ENCODE results near the gene CMTM3.
A peak's percentile ranks its signal among the peaks of the same experiment; 100 is the strongest.
"Not testable (repeated sequence)": the region's sequence is repeated elsewhere in the genome, so short reads cannot be mapped to it uniquely, and the experiment has no call there.

Gene CMTM3

GRCh38 chr16:66580605-66581209, 23.8 kb upstream of the CMTM3 start:
- peak; percentile 17 for DNase-seq

DNA sequence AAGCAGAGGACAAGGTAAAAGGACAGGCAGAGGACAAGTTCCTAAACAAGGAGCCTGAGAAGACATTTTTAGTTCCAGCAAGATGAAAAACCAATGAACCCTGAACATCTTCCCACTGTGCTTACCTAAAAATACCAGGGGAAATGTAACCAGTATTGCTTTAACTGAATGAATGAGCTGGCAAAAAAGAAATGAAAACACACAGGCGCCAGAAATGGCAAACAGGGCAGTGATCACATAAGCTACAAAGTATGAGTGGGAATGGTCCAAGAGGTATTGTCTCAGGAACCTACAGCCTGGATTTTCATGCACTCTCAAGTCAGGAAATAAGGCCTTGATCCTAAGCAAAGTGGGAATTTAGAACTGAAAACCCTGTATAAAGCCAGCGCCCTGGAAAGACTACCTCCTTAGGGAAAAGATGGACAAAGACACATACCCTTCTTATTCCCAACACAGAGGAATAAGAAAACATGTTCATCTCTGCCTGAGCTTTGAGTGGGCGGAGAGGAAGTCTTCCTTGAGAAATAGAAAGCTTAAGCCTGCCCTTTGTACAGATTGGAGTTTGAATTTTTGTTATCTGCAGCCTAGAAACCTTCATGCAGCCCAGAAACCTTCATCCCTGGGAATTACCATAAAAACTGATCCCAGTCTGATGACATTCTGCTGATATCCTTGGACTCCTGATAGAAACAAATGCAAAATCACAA, 23.1 kb upstream of the CMTM3 start:
- no peak for DNase-seq

DNA sequence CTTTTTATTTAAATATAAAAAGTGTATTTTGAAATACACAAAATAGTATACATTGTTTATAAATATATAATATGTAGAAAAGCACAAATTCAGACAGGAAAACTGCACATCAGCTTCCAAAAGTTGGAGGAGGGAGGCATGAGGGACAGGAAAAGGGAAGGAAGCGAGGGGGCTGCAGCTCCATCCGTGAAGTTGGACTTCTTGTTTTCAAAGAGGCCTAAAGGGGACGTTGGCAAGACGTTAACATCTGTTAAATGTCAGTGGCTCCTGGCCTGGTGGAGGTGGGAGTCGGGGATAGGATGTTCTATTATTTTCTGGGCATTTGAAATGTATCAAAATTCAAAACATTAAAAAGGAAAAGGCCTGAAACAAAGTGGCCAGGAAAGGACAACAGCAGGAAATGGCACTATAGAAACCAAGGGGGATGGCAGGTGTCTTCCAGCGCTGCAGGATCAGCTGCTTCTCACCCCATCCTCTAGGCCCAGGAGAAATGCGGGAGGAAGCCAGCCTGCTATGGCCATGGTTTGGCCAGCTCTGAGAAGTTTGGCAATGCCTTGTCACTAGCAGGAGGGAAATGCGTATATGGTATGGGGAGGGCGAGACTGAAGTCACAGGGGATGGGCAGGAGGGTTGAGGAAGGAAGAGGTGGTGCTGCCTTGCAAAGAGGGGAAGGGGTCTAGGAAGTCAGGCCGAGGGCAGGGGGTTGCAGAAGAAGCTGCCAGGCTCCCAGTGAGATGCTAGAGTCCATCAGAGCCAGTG, 18.8 kb upstream of the CMTM3 start:
- no peak for DNase-seq

- DNase-seq = no peak
These were observed 16.5 kb upstream of the CMTM3 start for GRCh38 chr16:66587881-66588600.

DNA sequence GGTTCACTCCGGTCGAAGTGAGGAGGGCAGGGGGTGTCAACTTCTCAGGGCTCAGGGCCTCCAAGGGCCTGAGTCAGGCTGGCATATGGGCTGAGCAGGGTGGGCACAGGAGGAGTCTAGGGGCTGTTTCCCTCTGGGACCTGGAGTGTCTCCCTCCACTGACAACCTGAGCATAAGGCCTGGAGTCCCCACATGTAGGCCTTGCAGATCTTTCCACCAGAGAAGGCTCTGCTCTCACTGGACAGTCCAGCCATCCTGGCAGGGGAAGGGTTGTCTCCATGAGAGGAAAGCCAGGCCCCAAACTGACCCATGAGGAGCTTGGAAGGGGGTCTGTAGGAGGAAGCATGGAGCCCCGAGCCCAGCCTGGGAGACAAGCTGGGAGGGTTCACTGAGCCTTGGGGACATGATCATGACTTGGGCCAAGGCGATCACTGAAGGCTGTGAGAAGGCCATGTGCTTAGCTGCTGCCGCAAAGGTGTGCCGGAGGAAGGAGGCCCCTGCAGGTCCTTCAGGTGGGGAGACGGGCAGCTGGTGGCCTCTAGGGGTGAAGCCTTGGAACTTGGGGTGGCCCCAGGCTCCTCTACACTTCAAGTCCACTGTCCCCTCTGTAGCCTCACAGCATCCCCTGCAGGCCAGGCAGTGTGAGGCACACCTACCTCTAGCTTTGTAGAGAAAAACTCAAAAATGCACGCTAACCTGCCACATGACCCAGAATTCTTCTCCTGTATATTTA, 15.4 kb upstream of the CMTM3 start:
- DNase-seq = no peak

DNA sequence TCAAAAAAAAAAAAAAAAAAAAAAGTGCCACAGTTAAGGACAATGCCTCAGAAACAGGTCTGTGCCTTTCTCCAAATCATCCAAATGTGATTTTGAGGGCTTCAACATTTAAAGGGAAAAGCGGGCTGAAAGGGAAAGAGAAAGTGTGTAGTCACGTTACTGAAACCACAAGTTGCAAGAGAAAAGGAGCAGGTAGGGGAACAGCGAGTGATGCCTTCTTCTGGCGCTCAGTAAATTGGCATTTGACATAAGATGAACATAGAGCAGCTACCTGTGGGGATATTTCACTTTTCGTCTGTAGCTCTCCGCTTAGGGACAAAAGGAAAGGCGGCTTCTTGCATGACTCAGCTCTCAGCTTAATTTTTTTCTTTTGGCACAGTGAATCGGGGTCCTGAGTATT, 14.2 kb upstream of the CMTM3 start:
- no peak for DNase-seq

GRCh38 chr16:66591018-66591417, 13.5 kb upstream of the CMTM3 start:
- no peak for DNase-seq

- DNase-seq = no peak
These were observed 12.3 kb upstream of the CMTM3 start for GRCh38 chr16:66592241-66592640.

GRCh38 chr16:66592814-66593213, 11.7 kb upstream of the CMTM3 start:
- no peak for DNase-seq

- DNase-seq = no peak
These were observed 9.8 kb upstream of the CMTM3 start for GRCh38 chr16:66594739-66595138.

- DNase-seq = not testable (repeated sequence)
These were observed 7.9 kb upstream of the CMTM3 start for GRCh38 chr16:66596559-66596958.

DNA sequence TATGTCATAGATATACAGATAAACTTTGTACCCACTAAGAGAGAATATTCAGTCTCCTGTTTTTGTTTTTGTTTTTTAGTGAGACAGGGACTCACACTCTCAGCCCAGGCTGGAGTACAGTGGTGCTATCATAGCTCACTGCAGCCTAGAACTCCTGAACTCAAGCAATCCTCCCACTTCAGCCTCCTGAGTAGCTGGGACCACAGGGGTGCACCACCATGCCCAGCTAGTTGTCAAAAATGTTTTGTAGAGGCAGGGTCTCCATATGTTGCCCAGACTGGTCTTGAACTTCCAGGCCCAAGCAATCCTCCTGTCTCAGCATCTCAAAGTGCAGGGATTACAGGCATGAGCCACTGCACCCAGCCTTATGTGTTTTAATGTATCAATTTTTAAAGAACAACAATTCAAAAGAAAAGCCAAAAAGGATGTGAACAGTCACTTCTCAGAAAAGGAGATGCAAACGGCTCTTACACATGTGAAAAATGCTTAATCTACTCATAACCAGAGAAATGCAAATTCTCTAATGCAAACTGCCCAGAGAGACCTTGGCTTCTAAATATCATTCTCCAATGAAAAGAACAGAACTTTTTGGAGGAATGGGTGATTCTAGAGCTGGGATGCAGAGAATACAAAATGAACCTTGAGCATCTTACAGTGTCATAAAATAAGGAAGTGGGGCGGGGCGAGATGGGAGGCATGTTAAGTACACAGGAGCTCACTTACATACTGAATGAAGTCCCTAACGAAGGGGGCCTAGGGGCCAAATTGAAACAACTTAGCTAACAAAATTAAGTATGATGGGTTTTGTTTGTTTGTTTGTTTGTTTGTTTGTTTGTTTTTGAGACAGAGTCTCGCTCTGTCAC, 7.3 kb upstream of the CMTM3 start:
- no peak for DNase-seq

- no peak for DNase-seq
These were observed 6.4 kb upstream of the CMTM3 start for GRCh38 chr16:66598111-66598510.

DNA sequence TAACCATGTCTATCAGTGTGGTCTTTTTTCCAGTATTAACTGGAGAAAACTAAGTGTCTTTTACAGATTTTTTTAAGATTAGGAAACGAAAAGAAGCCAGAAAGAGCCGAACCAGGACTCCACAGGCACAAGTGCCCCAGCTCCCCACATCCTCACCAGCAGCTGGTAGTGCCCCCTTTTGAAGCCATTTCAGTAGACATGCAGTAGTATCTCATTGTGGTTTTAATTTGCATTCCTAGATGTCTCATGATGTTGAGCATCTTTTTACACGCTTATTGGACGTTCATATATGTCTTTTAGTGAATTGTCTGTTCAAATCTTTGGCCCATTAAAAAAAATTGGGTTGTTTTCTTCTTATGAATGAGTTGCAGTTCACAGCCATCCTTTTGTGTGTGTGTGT, 4.8 kb upstream of the CMTM3 start:
- DNase-seq = no peak

GRCh38 chr16:66600477-66600876, 4.0 kb upstream of the CMTM3 start:
- DNase-seq = no peak

DNA sequence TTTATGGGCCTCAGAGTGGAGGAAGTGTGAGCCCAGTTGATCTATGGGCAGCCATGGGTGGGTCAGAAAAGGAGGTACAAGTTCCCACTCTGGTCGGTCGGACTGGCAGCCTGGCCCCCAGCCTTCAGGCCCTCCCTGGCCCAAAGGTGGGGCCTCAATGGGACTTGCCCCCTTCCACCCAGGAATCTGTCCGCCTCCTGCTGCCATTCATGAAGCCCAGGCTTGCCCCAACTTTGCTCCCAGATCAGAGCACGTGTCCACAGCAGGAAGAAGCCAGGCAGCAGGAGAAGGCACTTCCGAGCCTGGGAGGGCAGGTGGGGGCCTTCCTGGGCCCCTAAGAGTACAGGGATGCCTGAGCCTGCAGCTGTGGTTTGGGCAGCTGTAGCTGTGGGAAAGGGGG, 3.0 kb upstream of the CMTM3 start:
- no peak for DNase-seq

- DNase-seq = peak; percentile 89
These were observed 748 bp upstream of the CMTM3 start for GRCh38 chr16:66603537-66604375.

GRCh38 chr16:66605177-66605978, 874 bp downstream of the CMTM3 start:
- DNase-seq = peak; percentile 83

DNA sequence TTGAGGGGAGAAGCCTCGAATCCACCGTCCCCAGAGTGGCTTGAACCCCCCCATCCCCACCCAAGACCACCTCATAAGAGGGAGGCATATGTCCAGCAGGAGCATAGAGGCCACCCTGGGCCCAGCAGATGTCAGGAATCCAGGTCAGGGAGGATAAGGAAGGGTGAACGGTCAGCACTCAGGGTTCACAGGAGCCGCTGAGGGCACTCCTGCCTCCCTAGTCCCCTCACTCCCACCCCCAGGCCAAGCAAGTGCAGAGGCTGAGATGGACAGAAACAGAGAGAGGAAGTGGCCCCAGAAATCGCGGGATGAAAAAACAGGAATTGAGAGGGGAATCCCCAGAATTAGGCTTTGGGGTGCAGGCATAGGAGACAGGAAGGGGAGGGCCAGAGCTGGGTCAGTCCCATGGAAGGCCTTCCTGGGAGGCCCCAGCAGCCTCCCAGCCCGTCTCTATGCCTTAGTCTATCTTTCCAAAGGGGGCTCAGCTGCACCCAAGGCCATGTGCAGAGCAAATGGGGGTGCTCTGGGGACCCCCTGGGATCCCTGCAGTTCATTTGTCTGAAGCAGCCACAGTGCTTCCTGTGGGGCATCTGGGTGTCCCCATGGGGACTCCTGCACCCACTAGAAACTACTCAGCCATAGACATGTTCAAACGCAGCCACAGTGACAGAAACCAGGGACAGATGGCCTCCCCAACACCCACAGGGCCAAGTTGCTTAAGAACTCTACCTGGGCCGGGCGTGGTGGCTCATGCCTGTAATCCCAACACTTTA, 1.7 kb downstream of the CMTM3 start:
- peak; percentile 34 for DNase-seq
